HepG2 (cell line): ENCODE measurements around the gene ISCA2. TPM values are rescaled to one million over a fixed set of nuclear protein-coding genes. Genes with fewer than 3 reads are reported as not detected.
A peak's percentile ranks its signal among the peaks of the same experiment; 100 is the strongest.

Experiments used
- CBX5 ChIP-seq: sonication (generic); formaldehyde crosslinking; IDR thresholded peaks from 2 replicates; pipeline ENCODE4 v1.4.0; 2020; ENCODE audit warnings: missing genetic modification reagents, borderline replicate concordance
- HDAC2 ChIP-seq: sonication (generic); formaldehyde crosslinking; IDR thresholded peaks from 2 replicates; pipeline ENCODE4 v1.4.0; 2020; ENCODE audit warnings: missing genetic modification reagents
- HIC2 ChIP-seq: sonication (generic); formaldehyde crosslinking; IDR thresholded peaks from 2 replicates; pipeline ENCODE4 v1.9.0; 2022; ENCODE audit warnings: low read depth, missing genetic modification reagents
- IRF2 ChIP-seq: IDR thresholded peaks from 2 replicates; pipeline ENCODE4 v1.6.1; 2018; ENCODE audit warnings: missing genetic modification reagents, missing compliant biosample characterization
- ISX ChIP-seq: sonication (generic); formaldehyde crosslinking; conservative IDR thresholded peaks from 2 replicates; pipeline ENCODE4 v1.5.0; 2020; ENCODE audit warnings: missing genetic modification reagents
- MXD1 ChIP-seq: sonication (generic); formaldehyde crosslinking; IDR thresholded peaks from 2 replicates; pipeline ENCODE4 v1.4.0; 2020; ENCODE audit warnings: mild to moderate bottlenecking, missing genetic modification reagents
- MXI1 ChIP-seq: IDR thresholded peaks from 3 replicates; pipeline ENCODE4 v1.6.1; 2012; ENCODE audit warnings: low read depth, low read length, inconsistent platforms, borderline replicate concordance
- PAF1 ChIP-seq: IDR thresholded peaks from 2 replicates; pipeline ENCODE4 v1.6.1; 2016; ENCODE audit warnings: missing genetic modification reagents, missing compliant biosample characterization
- SUZ12 ChIP-seq: fragments of 150-350 bp; IDR thresholded peaks from 2 replicates; pipeline ENCODE4 v1.6.1; 2014; ENCODE audit warnings: low read depth, low read length
- TFAP4 ChIP-seq: sonication (generic); IDR thresholded peaks from 2 replicates; pipeline ENCODE4 v1.6.1; 2016; ENCODE audit warnings: low read depth, borderline replicate concordance
- U2AF1 ChIP-seq: fragments of 200-400 bp; formaldehyde crosslinking; optimal IDR thresholded peaks from 2 replicates; pipeline ENCODE3; 2017; ENCODE audit warnings: mild to moderate bottlenecking, low read depth, low read length
- ZNF383 ChIP-seq: sonication (generic); formaldehyde crosslinking; IDR thresholded peaks from 2 replicates; pipeline ENCODE4 v1.4.0; 2020; ENCODE audit warnings: missing genetic modification reagents, mild to moderate bottlenecking, borderline replicate concordance
- ZNF407 ChIP-seq: sonication (generic); formaldehyde crosslinking; IDR thresholded peaks from one replicate; pipeline ENCODE4 v1.5.1; 2020; ENCODE audit warnings: mild to moderate bottlenecking, missing genetic modification reagents; ENCODE audit errors: not compliant biosample characterization
- ZNF557 ChIP-seq: sonication (generic); formaldehyde crosslinking; IDR thresholded peaks from 2 replicates; pipeline ENCODE4 v1.4.0; 2020; ENCODE audit warnings: missing genetic modification reagents
- ZNF574 ChIP-seq: sonication (generic); formaldehyde crosslinking; IDR thresholded peaks from 2 replicates; pipeline ENCODE4 v1.4.0; 2020; ENCODE audit warnings: missing genetic modification reagents
- ZNF772 ChIP-seq: sonication (generic); formaldehyde crosslinking; IDR thresholded peaks from 2 replicates; pipeline ENCODE4 v1.5.0; 2020; ENCODE audit warnings: mild to moderate bottlenecking, missing genetic modification reagents
- polyA plus RNA-seq, 8 experiments: library from polyadenylated mRNA; depleted of rRNA in 3 of 8; stranded (reverse) in 7 of 8; unstranded in 1 of 8; fragments of >200 nt; fragmentation: Illumina TruSeq in 4 of 8; extraction: Trizol in 4 of 8; gene quantifications; 2 replicates each; pipeline versions ENCODE4 v1.2.1 to v1.2.3, GENCODE V29; 2011 to 2016; ENCODE audit warnings: low read depth in 4 of 8, missing spikeins in 1 of 8, mixed read lengths in 1 of 8; ENCODE audit not compliant: insufficient read depth in 1 of 8
- total RNA-seq, 5 experiments: library from RNA; depleted of rRNA; stranded (reverse); fragments of >200 nt; fragmentation: Illumina TruSeq; extraction: Trizol; gene quantifications; 2 replicates each; pipeline ENCODE4 v1.2.3, GENCODE V29; 2016; ENCODE audit warnings: low read depth in 1 of 5

The ISCA2 gene
- total and polyA plus RNA-seq, 2 of the 13 experiments (the other 11 are each of a cell fraction or from before 2014, with no cell fraction given) = 32.1 to 43.4 TPM

GRCh38 chr14:74492776-74493342 is 706 bp upstream of the ISCA2 start, which contains the start of gene NPC2 (continued):
- TF ChIP-seq ZNF574 (CRISPR knock-in tag) (peak; percentile 51), ZNF772 (peak; percentile 18; the same call in 1 of the 2 replicates), ISX (CRISPR knock-in tag) (no peak), CBX5 (CRISPR knock-in tag) (no peak), MXD1 (CRISPR knock-in tag) (peak; percentile 72), ZNF557 (CRISPR knock-in tag) (no peak), IRF2 (no peak), MXI1 (no peak), U2AF1 (no peak), HIC2 (CRISPR knock-in tag) (no peak), PAF1 (CRISPR knock-in tag) (no peak), HDAC2 (CRISPR knock-in tag) (0 out of 2 replicates have a peak, but pooled peaks have one; percentile 39), SUZ12 (no peak), ZNF407 (CRISPR knock-in tag) (no peak), TFAP4 (no peak), ZNF383 (CRISPR knock-in tag) (no peak)
